GM13977 (cell line): ENCODE measurements around the gene COL5A1.
"Not testable (repeated sequence)": the region's sequence is repeated elsewhere in the genome, so short reads cannot be mapped to it uniquely, and the experiment has no call there.

ENCODE experiments used
- DNase-seq: peaks from one replicate; pipeline ENCODE4 v3.0.0; 2012; ENCODE audit warnings: low spot score
- in situ Hi-C: fragments of 300-500 bp; cut with MboI; formaldehyde crosslinking; loops from one replicate; pipeline ENCODE4 v1.12.0; 2022; ENCODE audit warnings: low sequenced_read_pairs, low pct_unique_long_range_greater_than_20kb, mixed read lengths, inconsistent platforms; ENCODE audit not compliant: unreplicated experiment
- TF ChIP-seq, protein P1 (sequence below): IDR thresholded peaks from 2 replicates; pipeline ENCODE4 v1.5.1; 2012; ENCODE audit warnings: mild to moderate bottlenecking, control low read depth; ENCODE audit not compliant: insufficient read depth; ENCODE audit errors: extremely low read depth, missing control alignments

The COL5A1 gene

DNA sequence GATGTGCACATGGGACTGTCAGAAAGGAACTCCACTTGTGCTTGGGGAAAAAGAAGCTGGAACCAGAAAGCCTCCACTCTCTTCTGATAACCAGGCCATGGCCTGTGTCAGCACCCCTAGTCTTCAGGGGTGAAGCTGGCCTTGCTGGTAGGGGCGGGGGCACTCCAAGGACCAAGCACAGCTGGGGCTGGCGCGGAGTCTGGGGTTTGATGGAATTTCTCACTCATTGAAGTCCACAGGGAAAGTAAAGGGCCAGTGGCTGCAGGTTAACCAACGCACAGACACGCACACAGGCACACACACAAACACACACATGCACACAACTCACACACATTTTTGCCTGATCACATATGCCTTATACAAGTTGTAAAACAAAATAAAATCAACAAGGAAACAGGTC lies 1.6 kb upstream of the COL5A1 start:
- no peak for DNase-seq
- TF ChIP-seq, protein P1, sequence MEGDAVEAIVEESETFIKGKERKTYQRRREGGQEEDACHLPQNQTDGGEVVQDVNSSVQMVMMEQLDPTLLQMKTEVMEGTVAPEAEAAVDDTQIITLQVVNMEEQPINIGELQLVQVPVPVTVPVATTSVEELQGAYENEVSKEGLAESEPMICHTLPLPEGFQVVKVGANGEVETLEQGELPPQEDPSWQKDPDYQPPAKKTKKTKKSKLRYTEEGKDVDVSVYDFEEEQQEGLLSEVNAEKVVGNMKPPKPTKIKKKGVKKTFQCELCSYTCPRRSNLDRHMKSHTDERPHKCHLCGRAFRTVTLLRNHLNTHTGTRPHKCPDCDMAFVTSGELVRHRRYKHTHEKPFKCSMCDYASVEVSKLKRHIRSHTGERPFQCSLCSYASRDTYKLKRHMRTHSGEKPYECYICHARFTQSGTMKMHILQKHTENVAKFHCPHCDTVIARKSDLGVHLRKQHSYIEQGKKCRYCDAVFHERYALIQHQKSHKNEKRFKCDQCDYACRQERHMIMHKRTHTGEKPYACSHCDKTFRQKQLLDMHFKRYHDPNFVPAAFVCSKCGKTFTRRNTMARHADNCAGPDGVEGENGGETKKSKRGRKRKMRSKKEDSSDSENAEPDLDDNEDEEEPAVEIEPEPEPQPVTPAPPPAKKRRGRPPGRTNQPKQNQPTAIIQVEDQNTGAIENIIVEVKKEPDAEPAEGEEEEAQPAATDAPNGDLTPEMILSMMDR: no peak
- in situ Hi-C loops: no loop called here

DNA sequence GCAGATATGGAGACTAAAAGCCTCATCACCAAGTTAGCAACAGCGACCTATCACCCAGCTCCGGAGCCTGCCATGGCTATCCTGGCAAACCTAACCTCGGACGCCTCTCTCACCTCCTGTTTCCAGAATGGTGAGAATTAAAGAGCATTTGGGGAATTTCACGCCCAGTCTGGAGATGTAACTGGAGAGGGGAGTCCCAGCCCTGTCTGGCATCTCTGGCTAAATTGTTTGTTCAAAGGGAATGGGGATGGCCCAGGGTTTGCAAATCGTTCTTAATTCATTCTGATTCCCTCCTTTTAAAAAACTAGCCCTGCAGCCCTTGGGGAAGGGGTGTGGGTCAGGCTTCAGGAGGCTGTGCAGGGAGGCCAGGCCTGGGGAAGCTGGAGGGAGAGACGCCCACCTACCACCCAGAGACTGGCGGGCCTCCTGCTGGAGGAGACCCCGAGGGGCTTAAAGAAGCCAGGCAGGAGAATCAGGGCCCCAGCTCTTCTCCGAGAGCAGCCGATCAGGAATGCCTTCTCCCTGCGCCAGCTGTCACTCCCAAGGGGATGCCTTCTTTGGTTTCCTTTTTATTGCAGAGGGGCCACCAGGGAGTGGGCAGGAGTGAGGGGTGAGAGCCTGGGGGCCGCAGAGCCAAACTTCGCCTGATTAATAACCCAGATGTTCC lies 964 bp upstream of the COL5A1 start:
- TF ChIP-seq, protein P1: no peak
- in situ Hi-C loops: no loop called here
- DNase-seq: no peak

DNA sequence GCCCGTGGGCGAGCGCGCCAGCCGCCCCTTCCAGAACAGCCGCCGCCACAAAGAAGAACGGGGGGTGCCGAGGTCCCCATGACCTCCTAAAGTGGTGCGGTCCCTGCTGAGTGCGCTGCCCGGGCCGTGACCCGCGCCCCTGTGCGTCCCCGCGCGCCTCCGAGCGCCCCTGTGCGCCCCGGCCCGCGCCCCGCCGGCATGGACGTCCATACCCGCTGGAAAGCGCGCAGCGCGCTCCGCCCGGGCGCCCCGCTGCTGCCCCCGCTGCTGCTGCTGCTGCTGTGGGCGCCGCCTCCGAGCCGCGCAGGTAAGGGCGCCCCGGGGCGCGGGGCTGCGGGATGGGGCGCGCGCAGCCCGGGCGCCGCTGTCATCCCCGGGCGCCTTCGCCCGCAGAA lies 384 bp downstream of the COL5A1 start:
- TF ChIP-seq, protein P1: no peak
- no peak for DNase-seq
- in situ Hi-C loops: no loop called here

DNA sequence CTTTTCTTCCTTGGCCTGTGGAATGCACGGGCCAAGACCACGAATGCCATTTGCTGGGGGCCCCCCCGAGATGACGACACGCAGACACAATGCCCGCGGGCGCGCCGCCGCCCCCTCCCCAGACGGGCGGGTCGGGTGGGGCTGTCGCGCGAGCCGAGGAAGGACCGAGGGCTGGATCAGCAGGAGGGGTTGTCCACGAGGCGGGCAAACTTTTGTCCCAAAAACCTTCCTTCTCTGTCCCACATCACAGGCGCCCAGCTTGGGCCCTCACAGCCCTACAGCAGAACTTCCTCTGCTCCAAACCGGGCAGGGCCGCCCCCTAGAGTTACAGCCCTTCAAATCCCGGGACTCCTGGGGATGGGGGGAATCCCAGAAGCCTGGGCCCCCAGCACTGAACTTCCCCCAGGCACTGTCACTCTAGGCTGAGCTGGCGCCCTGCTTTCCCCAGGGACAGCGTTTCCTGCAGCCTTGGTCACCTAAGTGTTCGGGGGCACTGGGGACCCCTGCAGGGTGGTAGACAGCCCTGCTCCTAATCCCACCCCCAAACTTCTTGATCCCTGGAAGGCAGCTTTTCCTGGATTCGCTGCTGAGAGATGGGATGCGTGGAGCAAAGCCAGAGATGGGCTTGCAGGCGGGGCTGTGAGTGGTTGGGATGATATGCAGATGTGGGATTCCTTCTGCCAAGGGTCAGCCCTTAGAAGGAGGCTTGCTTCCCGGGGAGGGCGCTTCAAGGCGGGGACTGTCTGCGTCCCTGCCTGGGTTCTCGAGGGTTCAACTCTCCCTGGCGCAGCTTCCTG lies 980 bp downstream of the COL5A1 start:
- peak; percentile 52 for DNase-seq
- in situ Hi-C loops: no loop called here
- TF ChIP-seq, protein P1: no peak

DNA sequence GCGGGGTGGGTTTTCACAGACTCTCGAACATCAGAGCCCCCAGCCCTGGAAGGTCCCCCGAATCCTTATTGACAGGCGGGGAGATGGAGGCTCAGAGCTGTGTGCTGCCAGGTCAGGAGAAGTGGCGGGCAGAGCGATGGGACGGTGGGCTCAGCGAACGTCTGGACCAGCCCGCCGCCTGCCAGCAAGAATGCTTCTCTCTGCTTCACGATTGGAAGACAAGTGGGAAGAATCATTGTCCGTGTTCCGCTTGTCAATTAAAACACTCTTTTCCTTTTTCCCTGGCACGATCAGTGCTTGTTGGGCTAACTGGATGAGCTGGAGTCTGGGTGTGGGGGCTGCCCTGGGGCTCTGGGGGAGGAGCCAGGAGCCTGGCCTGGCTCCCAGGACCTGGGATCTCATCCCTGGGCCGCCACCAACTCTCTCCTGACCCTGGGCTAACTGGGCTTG lies 1.6 kb downstream of the COL5A1 start:
- TF ChIP-seq, protein P1: no peak
- no peak for DNase-seq
- in situ Hi-C loops: no loop called here

DNA sequence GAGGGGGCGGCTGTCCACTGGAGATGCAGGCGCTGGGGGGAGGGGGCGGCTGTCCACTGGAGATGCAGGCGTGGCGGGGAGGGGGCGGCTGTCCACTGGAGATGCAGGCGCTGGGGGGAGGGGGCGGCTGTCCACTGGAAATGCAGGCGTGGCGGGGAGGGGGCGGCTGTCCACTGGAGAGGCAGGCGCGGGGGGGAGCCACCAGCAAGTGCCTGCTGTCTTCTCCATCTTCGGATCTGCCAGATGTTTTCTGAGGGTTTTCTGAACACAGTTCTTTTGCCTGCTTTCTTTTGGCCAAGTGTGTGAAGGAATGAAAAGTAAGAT lies 2.8 kb downstream of the COL5A1 start:
- in situ Hi-C loops: not testable (repeated sequence)

More for the DNA sequence above, 2.8 kb downstream of the COL5A1 start:
- not testable (repeated sequence) for DNase-seq
